PC-3 (cell line): Measurements from ENCODE around the gene RXFP2. TPM values are rescaled to one million over a fixed set of nuclear protein-coding genes. Genes with fewer than 3 reads are reported as not detected.

Source experiments
- ATAC-seq: fragments of 200-7000 bp; cut with Tn5 transposase; 2 replicates; pipeline ENCODE4 v1.9.1; 2020; ENCODE audit warnings: mild to moderate bottlenecking, moderate library complexity
- BruUV-seq: library from RNA; stranded (reverse); fragments of 400-500 nt; replicated peaks from 2 replicates; lab custom pipeline; 2021; lab: Mats Ljungman, UMichigan
- CTCF ChIA-PET: fragments of 300-600 bp; sonication (Branson Sonifier 250); formaldehyde crosslinking; loops from one replicate; lab custom pipeline; 2022; ENCODE audit warnings: antibody characterized with exemption; lab: Charles Lee
- POLR2A ChIA-PET: fragments of 300-600 bp; sonication (Branson Sonifier 250); formaldehyde crosslinking; loops from one replicate; lab custom pipeline; 2022; ENCODE audit warnings: antibody characterized with exemption; ENCODE audit not compliant: unreplicated experiment; lab: Charles Lee
- DNase-seq: peaks from one replicate; pipeline ENCODE4 v3.0.0-alpha.2; 2015
- H2AFZ ChIP-seq: fragments of 300-600 bp; sonication (generic); 2 replicates; pipeline ENCODE4 v1.6.0; 2016; ENCODE audit warnings: antibody characterized with exemption, low read length
- H3F3A ChIP-seq: fragments of 300-600 bp; sonication (generic); one replicate; pipeline ENCODE4 v1.6.0; 2017; ENCODE audit warnings: antibody characterized with exemption, low read length, control low read depth, mild to moderate bottlenecking; ENCODE audit not compliant: unreplicated experiment
- H3K27ac ChIP-seq: fragments of 300-600 bp; sonication (generic); 2 replicates; pipeline ENCODE4 v1.5.1; 2016; ENCODE audit warnings: mild to moderate bottlenecking, low read length
- H3K27me3 ChIP-seq: fragments of 300-600 bp; sonication (generic); 2 replicates; pipeline ENCODE4 v1.6.1; 2016; ENCODE audit warnings: low read length, mixed read lengths
- H3K36me3 ChIP-seq: fragments of 300-600 bp; sonication (generic); 2 replicates; pipeline ENCODE4 v1.6.1; 2016; ENCODE audit warnings: low read depth, mixed run types, low read length, mixed read lengths
- H3K4me1 ChIP-seq: fragments of 300-600 bp; sonication (generic); 2 replicates; pipeline ENCODE4 v1.5.1; 2016; ENCODE audit warnings: low read length; ENCODE audit not compliant: insufficient read depth
- H3K4me2 ChIP-seq: fragments of 300-600 bp; sonication (generic); 2 replicates; pipeline ENCODE4 v1.6.0; 2016; ENCODE audit warnings: low read length
- H3K4me3 ChIP-seq: fragments of 300-600 bp; sonication (generic); 2 replicates; pipeline ENCODE4 v1.5.1; 2016; ENCODE audit warnings: mild to moderate bottlenecking, low read length, mixed read lengths
- H3K79me2 ChIP-seq: fragments of 300-600 bp; sonication (generic); 2 replicates; pipeline ENCODE4 v1.6.1; 2017; ENCODE audit warnings: low read length, mixed read lengths
- H3K9ac ChIP-seq: fragments of 300-600 bp; sonication (generic); 2 replicates; pipeline ENCODE4 v1.6.0; 2016; ENCODE audit warnings: mild to moderate bottlenecking, low read length
- H3K9me2 ChIP-seq: fragments of 300-600 bp; sonication (generic); replicated peaks from 2 replicates; pipeline ENCODE4 v1.6.1; 2016; ENCODE audit warnings: mixed run types, low read length, mixed read lengths
- H3K9me3 ChIP-seq: fragments of 300-600 bp; sonication (generic); 2 replicates; pipeline ENCODE4 v1.6.1; 2016; ENCODE audit warnings: low read length, mixed read lengths
- H4K20me1 ChIP-seq: fragments of 300-600 bp; sonication (generic); 2 replicates; pipeline ENCODE4 v1.6.1; 2016; ENCODE audit warnings: low read length, mixed read lengths
- CTCF ChIP-seq: fragments of 300-600 bp; sonication (generic); conservative IDR thresholded peaks from 2 replicates; pipeline ENCODE4 v1.5.1; 2017; ENCODE audit warnings: antibody characterized with exemption, low read depth, mild to moderate bottlenecking, low read length
- EZH2 ChIP-seq: fragments of 300-600 bp; sonication (generic); IDR thresholded peaks from one replicate; pipeline ENCODE4 v1.6.1; 2017; ENCODE audit warnings: antibody characterized with exemption, mild to moderate bottlenecking, low read length; ENCODE audit not compliant: unreplicated experiment
- EZH2phosphoT487 ChIP-seq: fragments of 300-600 bp; sonication (generic); IDR thresholded peaks from 2 replicates; pipeline ENCODE4 v1.6.1; 2018; ENCODE audit warnings: mild to moderate bottlenecking, antibody characterized with exemption, low read length, borderline replicate concordance
- intact Hi-C: fragments of 100-400 bp; cut with micrococcal nuclease; formaldehyde crosslinking; loops from 2 replicates; pipeline ENCODE4 v1.9.0; 2023
- total RNA-seq: library from RNA; depleted of rRNA; stranded (reverse); fragments of >200 nt; gene quantifications from 2 replicates; pipeline ENCODE4 v1.2.3, GENCODE V29; 2014

The RXFP2 gene
- total RNA-seq, 1 experiment from 2014 or later = not detected

- no peak for ATAC-seq
Measured at GRCh38 chr13:31764556-31764955, 25.2 kb downstream of the RXFP2 start.

GRCh38 chr13:31765138-31765785 is 25.9 kb downstream of the RXFP2 start:
- Histone ChIP-seq H3K27ac (no peak overlapping the region), H3K4me2 (no peak overlapping the region)

More at GRCh38 chr13:31764556-31764955, 25.2 kb downstream of the RXFP2 start:
- Histone ChIP-seq H3K9me3 (no peaks in the 10 kb centered on the region), H3K36me3 (no peaks in the 10 kb centered on the region), H3K4me3 (no peak overlapping the region), H3K9ac (no peak overlapping the region), H3K79me2 (no peaks in the 10 kb centered on the region), H3K27ac (no peak overlapping the region), H3K4me2 (no peak overlapping the region), H2AFZ (no peak overlapping the region), H3K4me1 (no peaks in the 10 kb centered on the region), H3K9me2 (no peaks in the 10 kb centered on the region), H3K27me3 (0 out of 2 replicates have a peak, but pooled peaks cover 3% of the 10 kb centered on the region), H4K20me1 (no peaks in the 10 kb centered on the region), H3F3A (no peaks in the 10 kb centered on the region)
- BruUV-seq = no TSS peak
- intact Hi-C loops = no loop called here
- ChIA-PET POLR2A (no interaction called here), CTCF (no interaction called here)
- DNase-seq = no peak
- TF ChIP-seq CTCF (no peak), EZH2phosphoT487 (no peak), EZH2 (no peak)

More at GRCh38 chr13:31765138-31765785, 25.9 kb downstream of the RXFP2 start:
- Histone ChIP-seq H3K9ac (no peak overlapping the region), H3K36me3 (no peaks in the 10 kb centered on the region), H3K4me1 (no peaks in the 10 kb centered on the region), H4K20me1 (no peaks in the 10 kb centered on the region), H3K9me3 (no peaks in the 10 kb centered on the region), H3K4me3 (no peak overlapping the region), H3K27me3 (0 out of 2 replicates have a peak, but pooled peaks cover 3% of the 10 kb centered on the region), H3K79me2 (no peaks in the 10 kb centered on the region), H3K9me2 (no peaks in the 10 kb centered on the region), H2AFZ (no peak overlapping the region), H3F3A (no peaks in the 10 kb centered on the region)
- DNase-seq (no peak), ATAC-seq (no peak)
- ChIA-PET CTCF (no interaction called here), POLR2A (no interaction called here)
- BruUV-seq = no TSS peak
- TF ChIP-seq CTCF (no peak), EZH2phosphoT487 (no peak), EZH2 (no peak)
- intact Hi-C loops = no loop called here
